Islet precursor cell (in vitro differentiated cells): Measurements from ENCODE around the gene GABBR1.

Source experiments
- DNase-seq: peaks from one replicate; pipeline ENCODE4 v3.0.0-alpha.2; 2018

Gene GABBR1

GRCh38 chr6:29561606-29562181 is 71.3 kb downstream of the GABBR1 start:
- no peak for DNase-seq

- no peak for DNase-seq
These were observed 71.9 kb downstream of the GABBR1 start for GRCh38 chr6:29561091-29561490.

GRCh38 chr6:29559524-29560287 is 73.3 kb downstream of the GABBR1 start, which contains the start of gene UBD:
TSS of gene UBD (minus strand) at chr6:29559732. CDS start at chr6:29559701, 31 bp downstream.
- no peak for DNase-seq

- no peak for DNase-seq
These were observed 74.4 kb downstream of the GABBR1 start for GRCh38 chr6:29558439-29559079.

DNA sequence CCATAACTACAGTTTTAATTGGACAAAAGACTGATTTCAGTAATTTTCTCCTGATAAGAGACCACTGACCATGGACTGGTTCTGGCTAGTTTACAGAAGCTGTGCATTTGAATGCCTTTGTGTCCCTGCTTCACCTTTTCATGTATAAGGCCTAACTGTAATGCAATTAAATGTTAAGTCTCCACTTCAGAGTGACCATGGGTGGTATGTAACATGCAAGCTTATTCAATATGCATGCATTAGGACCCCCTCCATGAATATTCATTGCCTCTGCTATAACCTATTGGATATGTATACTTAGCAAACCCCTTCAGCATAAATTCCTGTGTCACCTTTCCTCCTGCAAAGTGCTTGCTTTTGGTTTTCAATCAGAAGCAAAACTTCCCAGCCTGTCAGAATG is 75.7 kb downstream of the GABBR1 start:
- no peak for DNase-seq

DNA sequence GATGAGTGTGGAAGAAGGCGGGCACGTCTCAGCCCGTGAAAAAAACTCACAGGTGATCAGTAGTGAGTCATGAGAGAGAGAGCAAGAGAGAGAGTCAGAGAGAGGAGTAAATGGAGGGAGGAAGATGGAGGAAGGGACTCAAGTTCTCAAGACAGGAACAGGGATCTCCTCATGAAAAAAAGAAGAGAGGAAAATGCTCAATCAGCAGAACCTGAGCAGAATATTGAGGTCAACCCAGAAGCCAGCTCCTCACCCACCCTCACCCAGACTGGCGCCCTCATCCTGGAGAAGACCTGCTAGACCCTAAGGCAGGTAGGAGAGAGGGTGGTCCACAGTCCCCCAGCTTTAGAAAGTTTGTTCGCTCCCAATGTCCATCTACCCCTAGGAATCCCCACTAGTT is 78.2 kb downstream of the GABBR1 start:
- no peak for DNase-seq

DNA sequence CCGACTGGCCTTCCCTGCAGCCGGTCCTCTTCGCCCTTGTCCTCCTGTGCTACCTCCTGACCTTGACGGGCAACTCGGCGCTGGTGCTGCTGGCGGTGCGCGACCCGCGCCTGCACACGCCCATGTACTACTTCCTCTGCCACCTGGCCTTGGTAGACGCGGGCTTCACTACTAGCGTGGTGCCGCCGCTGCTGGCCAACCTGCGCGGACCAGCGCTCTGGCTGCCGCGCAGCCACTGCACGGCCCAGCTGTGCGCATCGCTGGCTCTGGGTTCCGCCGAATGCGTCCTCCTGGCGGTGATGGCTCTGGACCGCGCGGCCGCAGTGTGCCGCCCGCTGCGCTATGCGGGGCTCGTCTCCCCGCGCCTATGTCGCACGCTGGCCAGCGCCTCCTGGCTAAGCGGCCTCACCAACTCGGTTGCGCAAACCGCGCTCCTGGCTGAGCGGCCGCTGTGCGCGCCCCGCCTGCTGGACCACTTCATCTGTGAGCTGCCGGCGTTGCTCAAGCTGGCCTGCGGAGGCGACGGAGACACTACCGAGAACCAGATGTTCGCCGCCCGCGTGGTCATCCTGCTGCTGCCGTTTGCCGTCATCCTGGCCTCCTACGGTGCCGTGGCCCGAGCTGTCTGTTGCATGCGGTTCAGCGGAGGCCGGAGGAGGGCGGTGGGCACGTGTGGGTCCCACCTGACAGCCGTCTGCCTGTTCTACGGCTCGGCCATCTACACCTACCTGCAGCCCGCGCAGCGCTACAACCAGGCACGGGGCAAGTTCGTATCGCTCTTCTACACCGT is 79.5 kb downstream of the GABBR1 start:
- DNase-seq, result peak; percentile 90

GRCh38 chr6:29552512-29553051 is 80.4 kb downstream of the GABBR1 start:
- no peak for DNase-seq

GRCh38 chr6:29547573-29547972 is 85.4 kb downstream of the GABBR1 start:
- DNase-seq, result no peak

- DNase-seq, result no peak
These were observed 95.1 kb downstream of the GABBR1 start for GRCh38 chr6:29537714-29538403.

DNA sequence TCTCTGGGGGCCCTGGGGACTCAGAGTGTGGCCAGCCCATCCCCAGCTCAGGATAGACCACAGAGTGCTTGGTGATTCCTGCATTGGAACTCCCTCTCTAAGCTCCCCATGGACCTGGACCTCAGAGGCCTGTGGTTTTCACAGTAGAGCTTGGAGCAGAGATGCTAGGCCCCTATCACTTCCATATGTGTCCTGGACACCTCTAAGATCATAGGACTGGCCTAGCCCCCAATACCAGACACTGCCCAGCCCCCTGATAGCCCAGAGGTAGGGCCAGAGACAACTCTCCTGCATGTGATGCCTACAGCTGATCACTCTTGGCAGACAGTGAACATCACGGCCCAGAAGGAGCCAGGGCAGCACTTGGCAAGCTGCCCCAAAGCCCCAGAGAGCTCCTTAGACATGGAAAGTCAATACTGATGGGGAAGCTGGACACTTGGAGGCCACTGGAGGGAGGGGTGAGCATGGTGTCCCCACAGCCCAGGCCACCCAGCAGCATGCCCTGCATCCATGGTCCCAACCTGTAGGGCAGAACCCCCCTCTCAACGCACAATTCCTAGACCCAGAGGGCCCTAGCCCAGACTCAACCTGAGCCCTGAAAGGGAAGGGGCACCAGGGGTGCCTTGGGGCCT is 100.5 kb downstream of the GABBR1 start:
- DNase-seq, result no peak

GRCh38 chr6:29531668-29532067 is 101.3 kb downstream of the GABBR1 start:
- DNase-seq, result peak; percentile 54

DNA sequence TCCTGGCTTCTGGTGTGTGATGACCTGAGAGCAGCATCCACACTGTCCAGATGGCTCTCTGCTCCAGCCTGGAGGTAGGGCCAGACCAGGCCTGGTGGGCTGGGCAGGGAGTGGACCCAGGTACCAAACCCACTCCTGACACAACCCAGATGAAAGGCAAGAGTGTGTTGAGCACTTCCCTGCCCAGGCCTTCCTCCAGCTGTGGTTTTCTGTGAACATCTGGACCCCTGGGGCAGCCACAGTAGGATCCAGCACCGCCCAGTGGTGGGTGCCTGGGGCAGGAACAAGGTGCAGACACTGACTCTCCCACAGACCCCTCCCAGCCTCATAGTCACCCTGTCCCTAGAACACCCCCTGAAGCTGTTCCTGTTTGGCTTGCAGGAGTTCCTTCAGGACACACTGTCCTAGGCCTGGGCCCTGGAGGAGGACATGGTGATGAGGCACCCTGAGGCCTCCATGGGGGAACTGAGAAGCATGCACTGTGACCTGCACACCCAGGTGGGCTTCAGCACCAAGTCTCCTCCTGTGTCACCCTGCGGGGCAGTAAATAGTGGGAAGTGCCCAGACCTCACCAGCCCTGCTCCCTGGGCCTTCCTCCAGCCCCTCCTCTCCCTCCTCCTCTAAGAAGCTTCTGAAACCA is 102.2 kb downstream of the GABBR1 start:
- no peak for DNase-seq

GRCh38 chr6:29529956-29530355 is 103.0 kb downstream of the GABBR1 start:
- DNase-seq, result no peak

- peak; percentile 49 for DNase-seq
These were observed 103.9 kb downstream of the GABBR1 start for GRCh38 chr6:29528988-29529560.

- no peak for DNase-seq
These were observed 104.6 kb downstream of the GABBR1 start for GRCh38 chr6:29528300-29528931.

DNA sequence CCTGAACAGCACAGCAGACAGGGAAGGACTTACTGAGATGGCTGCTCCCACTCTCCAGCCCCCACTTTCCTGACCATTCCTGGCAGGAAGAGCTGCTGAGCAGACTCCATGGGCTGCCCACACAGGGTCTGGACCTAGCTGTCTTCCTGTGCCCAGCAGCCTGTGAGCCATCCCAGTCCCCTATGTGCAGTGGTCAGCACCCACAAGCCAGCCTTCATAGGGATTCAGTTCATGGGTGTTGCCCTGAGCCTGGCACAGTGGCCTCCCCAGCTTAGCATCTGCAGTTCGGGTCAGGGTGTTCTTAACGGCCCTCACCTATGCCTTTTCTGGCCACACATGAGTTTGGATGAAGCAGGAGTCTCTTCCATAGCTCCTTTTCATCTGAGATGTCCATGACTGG is 105.4 kb downstream of the GABBR1 start:
- no peak for DNase-seq

DNA sequence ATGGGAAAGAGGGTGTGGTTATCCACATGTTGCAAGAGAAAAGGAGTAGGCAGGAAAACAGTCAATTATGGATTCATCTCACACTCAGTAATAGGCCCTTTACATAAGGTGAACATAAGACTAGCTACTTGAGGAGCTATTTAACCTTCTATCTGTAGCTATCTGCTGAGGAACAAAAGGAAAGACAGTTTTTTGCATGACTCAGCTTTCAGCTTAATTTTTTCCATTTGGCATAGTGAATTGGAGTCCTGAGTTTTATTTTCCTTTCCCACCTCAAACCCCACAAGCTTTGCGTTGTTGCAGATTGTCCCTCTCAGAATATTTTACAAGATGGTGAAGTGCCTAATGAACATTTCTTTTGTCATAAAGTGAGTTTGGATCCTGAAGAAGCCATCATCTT is 105.9 kb downstream of the GABBR1 start:
- no peak for DNase-seq

GRCh38 chr6:29525311-29525639 is 107.7 kb downstream of the GABBR1 start:
- no peak for DNase-seq

DNA sequence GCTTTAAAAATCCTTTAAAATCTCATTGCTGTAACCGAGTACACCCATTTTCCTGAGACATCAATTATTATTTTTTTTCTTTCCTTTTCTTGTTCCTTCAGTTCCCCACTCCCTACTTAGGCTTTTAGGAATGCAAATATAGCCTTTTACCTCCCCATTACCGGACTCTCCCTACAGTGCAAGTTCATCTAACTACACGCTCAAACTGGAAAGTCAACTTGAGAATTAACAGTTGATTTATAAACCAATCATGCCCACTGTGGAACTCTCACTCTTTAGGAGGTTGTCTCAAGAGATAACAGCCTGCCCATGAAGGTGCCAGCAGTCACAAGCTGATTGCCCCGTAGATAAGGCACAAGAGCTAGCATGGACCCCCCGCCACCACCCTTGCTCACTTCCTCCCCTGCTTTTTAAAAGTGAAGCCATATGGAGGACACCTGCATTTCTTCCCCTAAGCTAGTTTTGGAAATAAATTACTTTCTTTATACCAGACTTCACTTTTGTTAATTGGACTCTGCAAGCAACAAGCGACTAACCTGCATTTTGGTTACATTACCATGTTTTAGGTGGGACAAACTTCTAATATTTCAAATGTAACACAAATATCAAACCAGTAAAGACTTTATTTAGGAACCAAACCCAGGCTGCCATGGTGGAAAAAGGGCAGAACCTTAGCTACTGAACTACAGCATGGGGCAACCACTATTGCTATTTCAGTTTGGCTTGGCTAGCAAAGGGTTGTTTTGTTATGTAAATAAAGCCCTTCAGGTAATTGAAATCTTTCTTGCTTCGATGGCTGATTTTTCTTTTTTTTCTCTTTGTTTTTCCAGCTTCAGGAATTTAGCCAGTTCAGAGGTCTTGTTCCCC is 108.3 kb downstream of the GABBR1 start:
- DNase-seq, result no peak
